GM19099 (cell line): ENCODE results near the gene HSFX2.
"Not testable (repeated sequence)": the region's sequence is repeated elsewhere in the genome, so short reads cannot be mapped to it uniquely, and the experiment has no call there.

Experiments used
- POLR2A ChIP-seq: IDR thresholded peaks from 3 replicates; pipeline ENCODE4 v1.6.1; 2011; ENCODE audit warnings: low read depth; ENCODE audit not compliant: insufficient read length; ENCODE audit errors: extremely low read depth

Gene HSFX2

GRCh38 chrX:149595214-149595613 lies at the start of gene HSFX2:
Gene HSFX2 (minus strand): TSS chrX:149595314. CDS start chrX:149594700, 614 bp downstream.
- not testable (repeated sequence) for TF ChIP-seq POLR2A

- no peak for TF ChIP-seq POLR2A
Observed at GRCh38 chrX:149643496-149643895, 48.4 kb upstream of the HSFX2 start.

GRCh38 chrX:149641835-149642234 lies 46.7 kb upstream of the HSFX2 start:
- no peak for TF ChIP-seq POLR2A

- TF ChIP-seq POLR2A = no peak
Observed at GRCh38 chrX:149641432-149641831, 46.3 kb upstream of the HSFX2 start.

GRCh38 chrX:149639568-149639967 lies 44.5 kb upstream of the HSFX2 start:
- TF ChIP-seq POLR2A = no peak

GRCh38 chrX:149638860-149639259 lies 43.7 kb upstream of the HSFX2 start:
- no peak for TF ChIP-seq POLR2A

GRCh38 chrX:149633511-149633910 lies 38.4 kb upstream of the HSFX2 start:
- TF ChIP-seq POLR2A = no peak

- peak; percentile 58 for TF ChIP-seq POLR2A
Observed at GRCh38 chrX:149631234-149632165, 36.4 kb upstream of the HSFX2 start, which contains the start of gene TMEM185A. Gene TMEM185A (minus strand): TSS chrX:149631792. CDS start chrX:149631580, 212 bp downstream.

- no peak for TF ChIP-seq POLR2A
Observed at GRCh38 chrX:149630681-149631233, 35.6 kb upstream of the HSFX2 start.

- TF ChIP-seq POLR2A = no peak
Observed at GRCh38 chrX:149629730-149630387, 34.7 kb upstream of the HSFX2 start.

GRCh38 chrX:149628768-149629167 lies 33.7 kb upstream of the HSFX2 start:
- no peak for TF ChIP-seq POLR2A

- TF ChIP-seq POLR2A = no peak
Observed at GRCh38 chrX:149628280-149628679, 33.2 kb upstream of the HSFX2 start.

- no peak for TF ChIP-seq POLR2A
Observed at GRCh38 chrX:149618871-149619270, 23.8 kb upstream of the HSFX2 start.

GRCh38 chrX:149611623-149612175 lies 16.6 kb upstream of the HSFX2 start:
- no peak for TF ChIP-seq POLR2A

GRCh38 chrX:149610511-149610910 lies 15.4 kb upstream of the HSFX2 start:
- no peak for TF ChIP-seq POLR2A
